CD4-positive, CD25-positive, alpha-beta regulatory T cell (primary cell): ENCODE measurements around the gene DECR2. TPM values are rescaled to one million over a fixed set of nuclear protein-coding genes. Genes with fewer than 3 reads are reported as not detected.
"Not testable (repeated sequence)": the region's sequence is repeated elsewhere in the genome, so short reads cannot be mapped to it uniquely, and the experiment has no call there.

Source experiments
- ATAC-seq, 2 donors: fragments of 150-1000 bp; cut with Tn5 transposase; one replicate each; pipeline ENCODE4 v1.10.0; 2021; ENCODE audit warnings: low read depth in 2 of 2, moderate number of reproducible peaks in 2 of 2, moderate library complexity in 1 of 2
- DNase-seq, 3 donors: peaks; one replicate each; pipeline versions ENCODE4 v3.0.0 to v3.0.0-alpha.2; 2012 to 2022; ENCODE audit warnings: mixed read lengths in 1 of 3
- H3K27ac ChIP-seq: one replicate; pipeline ENCODE4 v1.7.0; 2013; ENCODE audit warnings: mild to moderate bottlenecking, low read length; ENCODE audit not compliant: insufficient read depth, poor library complexity, severe bottlenecking
- H3K27me3 ChIP-seq: one replicate; pipeline ENCODE4 v1.7.0; 2013; ENCODE audit warnings: low read length; ENCODE audit not compliant: control insufficient read depth, insufficient read depth
- H3K36me3 ChIP-seq: one replicate; pipeline ENCODE4 v1.7.0; 2013; ENCODE audit warnings: mild to moderate bottlenecking, low read length, moderate library complexity; ENCODE audit not compliant: control insufficient read depth, insufficient read depth
- H3K4me1 ChIP-seq: 2 replicates; pipeline ENCODE4 v1.7.0; 2013; ENCODE audit warnings: mild to moderate bottlenecking, low read length; ENCODE audit not compliant: insufficient read depth, control insufficient read depth, poor library complexity, severe bottlenecking
- H3K4me3 ChIP-seq: one replicate; pipeline ENCODE4 v1.7.0; 2013; ENCODE audit warnings: low read depth, mild to moderate bottlenecking, low read length, moderate library complexity
- H3K9me3 ChIP-seq, 2 experiments: 1 replicate in 1 of 2; 2 replicates in 1 of 2; pipeline ENCODE4 v1.7.0; 2013; ENCODE audit warnings: low read length in 2 of 2, mild to moderate bottlenecking in 1 of 2, moderate library complexity in 1 of 2; ENCODE audit not compliant: control insufficient read depth in 2 of 2
- H3K27ac Mint-ChIP-seq, 3 donors: one replicate each; pipeline ENCODE4 v1.8.0; 2020 to 2022; ENCODE audit warnings: mild to moderate bottlenecking in 3 of 3, mixed read lengths in 3 of 3, moderate library complexity in 2 of 3
- H3K27me3 Mint-ChIP-seq: one replicate; pipeline ENCODE4 v1.8.0; 2022; ENCODE audit warnings: mild to moderate bottlenecking, mixed read lengths
- H3K36me3 Mint-ChIP-seq: one replicate; pipeline ENCODE4 v1.8.0; 2020; ENCODE audit warnings: mixed read lengths
- H3K4me1 Mint-ChIP-seq, 4 donors: one replicate each; pipeline ENCODE4 v1.8.0; 2020 to 2022; ENCODE audit warnings: mixed read lengths in 4 of 4, mild to moderate bottlenecking in 1 of 4
- H3K4me3 Mint-ChIP-seq, 4 donors: one replicate each; pipeline ENCODE4 v1.8.0; 2020 to 2022; ENCODE audit warnings: mild to moderate bottlenecking in 4 of 4, mixed read lengths in 4 of 4, moderate library complexity in 3 of 4
- H3K9me3 Mint-ChIP-seq, 7 donors: one replicate each; pipeline ENCODE4 v1.8.0; 2020 to 2022; ENCODE audit warnings: mixed read lengths in 7 of 7, mild to moderate bottlenecking in 3 of 7, moderate library complexity in 2 of 7
- polyA plus RNA-seq, 4 donors: library from polyadenylated mRNA; unstranded; fragments of 300-500 nt; fragmentation: Illumina TruSeq; gene quantifications; one replicate each; pipeline ENCODE4 v1.2.3, GENCODE V29; 2021
- total RNA-seq: library from RNA; stranded (reverse); gene quantifications from one replicate; pipeline ENCODE4 v1.2.3, GENCODE V29; 2022

The DECR2 gene
- total and polyA plus RNA-seq, 5 donors from 2014 or later: 2.2 to 4.8 (median 2.8) TPM

DNA sequence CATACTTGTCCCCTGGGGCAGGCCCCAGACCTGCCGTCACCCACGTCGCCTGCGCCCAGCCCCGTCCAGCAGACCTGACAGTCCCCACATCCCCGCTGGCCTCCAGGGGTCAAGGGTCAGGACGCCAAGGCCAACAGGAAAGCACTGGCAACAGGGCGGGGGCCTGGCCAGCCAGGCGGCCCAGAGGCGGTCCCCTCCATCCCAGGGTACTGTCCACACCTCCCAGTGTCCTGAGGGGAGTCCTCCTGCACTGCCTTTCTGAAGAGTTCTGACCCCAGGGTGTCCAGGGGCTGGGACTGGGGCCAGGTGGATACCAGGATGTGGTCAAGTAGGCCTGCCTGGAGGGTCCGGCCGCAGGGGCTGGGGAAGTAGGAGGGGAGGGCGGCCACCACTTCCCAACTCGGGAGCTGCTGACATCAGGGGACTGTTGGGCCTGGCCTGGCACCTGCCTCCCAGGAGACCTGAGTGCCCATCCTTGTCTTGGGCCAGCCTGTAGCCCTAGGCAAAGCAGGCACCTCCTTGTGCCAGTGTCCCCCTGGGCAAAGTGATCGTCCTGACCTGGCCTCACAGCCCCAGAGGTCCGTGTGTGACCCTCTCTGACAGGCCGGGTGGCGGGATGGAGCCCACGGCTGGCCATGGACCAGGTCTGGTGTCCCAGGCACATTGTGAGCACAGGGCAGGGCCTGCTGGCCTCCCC is 42.5 kb upstream of the DECR2 start:
- DNase-seq (no peak), ATAC-seq (no peak)
- no peak overlapping the region for H3K4me3 Mint-ChIP-seq
- H3K4me1 Mint-ChIP-seq: peaks cover 0 to 20% (median 11%) of the 10 kb centered on the region in 4 donors
- Histone ChIP-seq H3K27me3 (no peaks in the 10 kb centered on the region), H3K4me3 (no peak overlapping the region), H3K4me1 (peaks cover 30% of the 10 kb centered on the region), H3K36me3 (no peaks in the 10 kb centered on the region), H3K9me3 (no peaks in the 10 kb centered on the region), H3K27ac (no peak overlapping the region)
- no peaks in the 10 kb centered on the region for H3K36me3 Mint-ChIP-seq
- no peak overlapping the region for H3K27ac Mint-ChIP-seq
- no peaks in the 10 kb centered on the region for H3K27me3 Mint-ChIP-seq
- H3K9me3 Mint-ChIP-seq: no peaks in the 10 kb centered on the region

DNA sequence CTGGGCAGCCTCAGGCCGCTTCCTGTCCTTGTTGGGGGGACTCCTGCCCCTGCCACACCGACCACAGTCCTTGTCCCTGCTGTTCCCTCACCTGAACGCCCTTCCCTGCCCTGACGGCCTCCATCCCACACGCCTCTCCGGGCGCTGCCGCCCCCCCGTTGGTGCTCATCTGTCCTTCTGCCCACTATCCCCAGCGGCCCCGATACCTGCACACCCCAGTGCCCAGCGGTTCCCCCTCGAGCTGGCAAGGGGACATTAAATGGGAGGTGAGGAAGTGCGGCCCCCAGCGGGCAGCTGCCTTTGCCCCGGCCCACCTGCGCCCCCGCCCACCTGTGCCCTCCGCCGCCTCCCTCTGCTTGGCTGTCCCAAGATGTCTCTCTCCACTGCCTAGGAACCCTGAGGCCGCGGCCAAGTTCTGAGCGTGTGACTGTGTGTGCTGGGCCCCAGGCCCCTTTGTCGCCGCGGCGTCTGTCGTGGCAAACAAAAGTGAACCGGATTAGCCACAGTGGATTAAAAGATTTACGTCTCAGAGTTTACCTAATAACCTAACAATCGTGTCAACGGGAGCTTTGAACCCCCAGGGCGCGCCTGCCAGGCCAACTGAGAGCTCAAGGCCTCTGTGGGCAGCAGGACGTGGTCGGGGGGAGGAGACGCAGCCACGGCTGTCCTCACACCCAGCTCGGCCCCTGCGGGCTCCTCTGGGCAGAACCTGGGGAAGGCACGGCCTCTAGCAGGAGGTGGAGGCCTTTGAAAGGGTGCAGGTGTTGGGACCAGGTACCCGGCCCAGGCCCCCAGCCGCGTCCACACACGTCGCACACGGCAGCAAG is 41.6 kb upstream of the DECR2 start:
- no peak overlapping the region for H3K27ac ChIP-seq
- Mint-ChIP-seq H3K27ac (no peak overlapping the region), H3K4me1 (peaks cover 0 to 11% (median 7%) of the 10 kb centered on the region in 4 donors), H3K36me3 (no peaks in the 10 kb centered on the region), H3K27me3 (no peaks in the 10 kb centered on the region), H3K4me3 (peak overlapping the region in 1 of 4 donors; percentile 22), H3K9me3 (no peaks in the 10 kb centered on the region)
- H3K27me3 ChIP-seq: no peaks in the 10 kb centered on the region
- DNase-seq: no peak
- ATAC-seq: no peak
- H3K9me3 ChIP-seq: no peaks in the 10 kb centered on the region
- H3K4me1 ChIP-seq: peaks cover 22% of the 10 kb centered on the region
- no peak overlapping the region for H3K4me3 ChIP-seq
- H3K36me3 ChIP-seq: no peaks in the 10 kb centered on the region

DNA sequence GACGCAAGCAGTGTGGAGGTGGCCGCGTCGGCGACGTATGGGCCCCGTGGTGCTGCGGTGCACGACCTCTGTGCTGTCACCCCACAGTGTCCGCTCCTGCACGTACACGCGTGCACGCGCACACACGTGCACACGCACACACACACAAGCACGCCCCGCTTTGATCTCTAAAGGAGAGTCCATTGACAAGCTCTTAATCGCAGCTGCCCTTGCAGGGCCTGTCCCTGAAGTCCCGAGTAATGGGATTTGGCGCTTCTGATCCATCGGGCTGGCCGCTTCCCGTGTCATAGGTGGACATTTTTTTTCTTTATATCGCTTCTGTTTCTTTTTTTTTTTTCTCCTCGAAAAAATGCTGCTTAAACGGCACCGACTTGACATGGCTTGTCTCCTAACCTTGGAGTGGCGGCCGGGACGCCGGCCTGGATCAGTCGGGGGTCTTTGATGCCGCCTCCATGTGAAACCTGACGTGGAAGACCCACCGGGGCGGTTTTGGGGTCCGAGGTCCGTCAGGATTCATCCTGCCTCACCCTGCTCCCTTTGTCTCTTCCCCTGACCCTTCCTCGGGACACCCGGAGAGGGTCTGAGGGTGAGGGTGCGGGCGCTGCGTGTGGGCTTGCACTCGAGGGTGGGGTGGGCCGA is 40.9 kb upstream of the DECR2 start:
- Histone ChIP-seq H3K4me3 (no peak overlapping the region), H3K27ac (no peak overlapping the region), H3K9me3 (no peaks in the 10 kb centered on the region), H3K27me3 (no peaks in the 10 kb centered on the region), H3K4me1 (peaks cover 14% of the 10 kb centered on the region), H3K36me3 (no peaks in the 10 kb centered on the region)
- no peak for ATAC-seq
- peaks cover 0 to 6% (median 2%) of the 10 kb centered on the region in 4 donors for H3K4me1 Mint-ChIP-seq
- H3K27me3 Mint-ChIP-seq: no peaks in the 10 kb centered on the region
- H3K36me3 Mint-ChIP-seq: no peaks in the 10 kb centered on the region
- no peak overlapping the region for H3K4me3 Mint-ChIP-seq
- no peak overlapping the region for H3K27ac Mint-ChIP-seq
- H3K9me3 Mint-ChIP-seq: no peaks in the 10 kb centered on the region
- no peak for DNase-seq

DNA sequence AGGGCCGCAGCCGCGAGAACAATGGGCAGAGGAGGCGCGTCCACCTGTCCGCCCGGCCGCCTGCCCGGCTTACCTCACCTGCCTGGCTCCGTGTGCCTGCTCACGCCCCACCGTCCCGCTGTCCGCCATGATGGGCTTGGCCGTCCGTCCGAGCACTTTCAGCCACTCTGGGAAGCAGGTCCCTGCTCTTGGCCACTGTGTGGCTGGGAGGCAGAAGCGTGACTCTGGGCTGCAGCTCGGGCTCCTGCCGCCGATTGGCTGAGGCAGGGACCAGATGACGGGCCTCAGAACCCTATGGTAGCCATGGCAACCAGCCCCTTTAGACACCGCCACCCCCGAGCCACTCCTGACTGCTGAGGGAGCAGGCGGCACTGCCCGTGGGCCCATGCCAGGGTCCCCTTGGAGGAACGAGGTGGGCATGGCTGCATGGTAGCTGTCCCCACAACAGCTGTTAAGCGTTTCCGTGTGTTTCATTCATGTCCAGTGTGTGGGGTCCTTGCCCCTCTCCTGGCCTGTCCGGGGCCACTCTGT is 40.3 kb upstream of the DECR2 start:
- Histone ChIP-seq H3K4me1 (peaks cover 8% of the 10 kb centered on the region), H3K9me3 (no peaks in the 10 kb centered on the region), H3K36me3 (no peaks in the 10 kb centered on the region), H3K4me3 (no peak overlapping the region), H3K27me3 (no peaks in the 10 kb centered on the region), H3K27ac (no peak overlapping the region)
- Mint-ChIP-seq H3K36me3 (no peaks in the 10 kb centered on the region), H3K9me3 (no peaks in the 10 kb centered on the region), H3K4me1 (peaks cover 0 to 6% (median 2%) of the 10 kb centered on the region in 4 donors), H3K4me3 (no peak overlapping the region), H3K27me3 (no peaks in the 10 kb centered on the region), H3K27ac (no peak overlapping the region)
- DNase-seq: no peak
- ATAC-seq: no peak

DNA sequence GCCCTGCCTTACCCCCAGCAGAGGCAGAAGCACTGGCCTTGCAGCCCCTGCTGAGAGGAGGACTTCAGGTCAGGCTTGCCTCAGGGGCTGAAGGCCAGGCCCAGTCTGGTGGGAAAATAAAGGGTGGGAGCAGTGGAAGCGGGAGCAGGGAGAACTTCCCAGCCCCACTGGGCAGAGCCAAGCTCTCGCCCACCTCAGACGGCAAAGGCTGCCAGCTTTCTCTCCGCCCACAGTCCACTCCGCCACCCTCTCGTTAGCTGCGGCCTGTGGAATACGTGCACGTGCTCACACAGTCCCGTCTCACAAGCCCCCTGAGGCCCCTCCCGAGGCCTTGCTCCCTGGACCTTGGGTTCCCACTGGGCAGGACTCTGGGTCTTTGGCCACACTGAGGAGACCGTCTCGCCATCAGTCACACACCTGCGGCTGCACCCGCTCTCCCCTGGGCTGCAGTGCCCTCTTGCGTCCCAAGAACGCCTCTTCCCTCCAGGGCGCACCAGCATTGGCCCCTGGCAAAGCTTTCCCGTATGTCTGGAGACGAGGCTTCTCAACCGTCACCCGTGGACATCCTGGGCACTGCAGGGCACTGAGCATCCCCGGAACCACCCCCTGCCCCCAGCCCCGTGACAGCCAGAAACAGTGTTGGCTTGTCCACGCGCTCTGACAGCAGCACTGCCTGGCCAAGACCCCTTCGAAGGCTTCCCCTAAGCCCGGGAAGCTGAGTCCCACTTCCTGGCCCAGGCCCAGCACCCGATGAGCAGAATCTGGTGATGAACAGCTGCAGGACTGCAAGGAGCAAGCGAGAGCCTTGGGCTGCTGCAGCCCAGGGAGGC is 39.6 kb upstream of the DECR2 start:
- no peak overlapping the region for H3K27ac ChIP-seq
- ATAC-seq (peak; percentile 80 to 84), DNase-seq (peak; percentile 63 to 80 (median 75))
- peaks cover 0 to 6% (median 1%) of the 10 kb centered on the region in 4 donors for H3K4me1 Mint-ChIP-seq
- peaks cover 2% of the 10 kb centered on the region for H3K36me3 Mint-ChIP-seq
- H3K9me3 Mint-ChIP-seq: no peaks in the 10 kb centered on the region
- H3K4me1 ChIP-seq: peaks cover 7% of the 10 kb centered on the region
- no peaks in the 10 kb centered on the region for H3K9me3 ChIP-seq
- H3K4me3 ChIP-seq: no peak overlapping the region
- H3K27me3 ChIP-seq: no peaks in the 10 kb centered on the region
- peaks cover 5% of the 10 kb centered on the region for H3K36me3 ChIP-seq
- no peaks in the 10 kb centered on the region for H3K27me3 Mint-ChIP-seq
- peak overlapping the region in 2 of 3 donors; percentile 41 to 85 for H3K27ac Mint-ChIP-seq
- H3K4me3 Mint-ChIP-seq: peak overlapping the region in 2 of 4 donors; percentile 29 to 74

DNA sequence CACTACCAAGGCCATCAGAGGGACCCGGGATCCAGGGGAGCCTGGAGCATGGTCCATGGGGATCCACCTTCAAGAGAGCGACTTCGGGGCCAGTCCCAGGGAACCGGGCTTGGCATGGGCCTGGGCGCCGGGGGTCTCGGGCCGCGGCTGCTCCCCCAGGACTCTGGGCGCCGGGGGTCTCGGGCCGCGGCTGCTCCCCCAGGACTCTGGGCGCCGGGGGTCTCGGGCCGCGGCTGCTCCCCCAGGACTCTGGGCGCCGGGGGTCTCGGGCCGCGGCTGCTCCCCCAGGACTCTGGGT is 39.0 kb upstream of the DECR2 start:
- not testable (repeated sequence) for H3K27ac ChIP-seq, H3K4me1 Mint-ChIP-seq, H3K27ac Mint-ChIP-seq, H3K4me1 ChIP-seq, H3K36me3 Mint-ChIP-seq, DNase-seq, H3K9me3 ChIP-seq, H3K9me3 Mint-ChIP-seq, H3K27me3 Mint-ChIP-seq, H3K27me3 ChIP-seq, ATAC-seq, H3K4me3 ChIP-seq, H3K4me3 Mint-ChIP-seq
- peaks cover 10% of the 10 kb centered on the region for H3K36me3 ChIP-seq

DNA sequence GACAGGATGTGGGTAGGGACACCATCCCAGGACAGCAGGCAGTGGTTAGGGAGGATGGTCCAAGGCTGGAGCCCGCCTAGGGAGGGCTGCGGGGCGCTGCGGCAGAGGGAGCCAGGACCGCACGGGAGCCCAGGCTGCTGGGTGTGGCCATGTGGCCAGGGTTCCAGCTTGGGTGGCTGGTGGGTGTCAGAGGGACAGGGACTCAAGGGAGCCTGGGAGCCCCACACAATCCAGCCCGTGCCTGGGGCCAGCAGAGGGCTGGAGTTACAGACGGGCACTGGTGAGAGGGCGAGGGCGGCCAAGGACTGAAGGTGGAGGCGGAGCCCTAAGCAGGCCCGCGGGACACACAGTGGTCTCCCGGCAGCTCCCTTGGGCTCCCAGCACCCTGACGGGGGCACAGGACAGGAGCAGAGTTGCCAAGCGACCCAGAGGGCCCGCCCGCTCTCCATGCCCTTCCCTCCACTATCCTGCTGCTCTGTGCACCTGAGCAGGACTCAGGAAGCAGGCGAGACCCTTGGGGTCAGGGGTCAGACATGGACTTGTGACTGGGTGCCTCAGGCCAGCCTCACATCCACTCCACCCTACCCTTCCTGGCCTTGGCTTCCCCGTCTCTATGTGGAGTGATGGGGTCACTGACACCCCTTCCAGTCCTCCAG is 38.4 kb upstream of the DECR2 start:
- no peaks in the 10 kb centered on the region for H3K9me3 Mint-ChIP-seq
- no peaks in the 10 kb centered on the region for H3K27me3 ChIP-seq
- ATAC-seq: no peak
- no peaks in the 10 kb centered on the region for H3K27me3 Mint-ChIP-seq
- H3K36me3 Mint-ChIP-seq: peaks cover 4% of the 10 kb centered on the region
- no peak overlapping the region for H3K4me3 ChIP-seq
- H3K36me3 ChIP-seq: peaks cover 16% of the 10 kb centered on the region
- no peak for DNase-seq
- no peak overlapping the region for H3K27ac Mint-ChIP-seq
- H3K9me3 ChIP-seq: no peaks in the 10 kb centered on the region
- H3K4me3 Mint-ChIP-seq: peak overlapping the region in 1 of 4 donors; percentile 32
- H3K4me1 ChIP-seq: peaks cover 7% of the 10 kb centered on the region
- H3K27ac ChIP-seq: no peak overlapping the region
- peaks cover 0 to 6% (median 1%) of the 10 kb centered on the region in 4 donors for H3K4me1 Mint-ChIP-seq
